HL-60 (cell line): Measurements from ENCODE around the gene RABEPK.

Experiments used
- DNase-seq, 2 experiments: peaks; one replicate each; pipeline ENCODE4 v3.0.0-alpha.2; 2010 to 2020; ENCODE audit warnings: low read depth in 1 of 2, low spot score in 1 of 2
- H3K27ac ChIP-seq: fragments of 250-450 bp; sonication (Bioruptor Pico); replicated peaks from 2 replicates; pipeline ENCODE4 v1.5.1; 2020; ENCODE audit warnings: mild to moderate bottlenecking, moderate library complexity
- H3K27me3 ChIP-seq: fragments of 250-450 bp; sonication (Bioruptor Pico); 2 replicates; pipeline ENCODE4 v1.5.1; 2021; ENCODE audit warnings: mild to moderate bottlenecking, moderate library complexity; ENCODE audit not compliant: insufficient read depth, poor library complexity, severe bottlenecking
- H3K4me3 ChIP-seq: replicated peaks from 2 replicates; pipeline ENCODE4 v1.5.1; 2011; ENCODE audit warnings: mild to moderate bottlenecking, control low read depth, low read length; ENCODE audit not compliant: insufficient read depth
- GABPA ChIP-seq: IDR thresholded peaks from 2 replicates; pipeline ENCODE4 v1.6.1; 2012; ENCODE audit warnings: low read depth
- POLR2AphosphoS5 ChIP-seq: IDR thresholded peaks from 2 replicates; pipeline ENCODE4 v1.6.1; 2012; ENCODE audit warnings: low read depth
- SPI1 ChIP-seq: IDR thresholded peaks from 2 replicates; pipeline ENCODE4 v1.6.1; 2012; ENCODE audit warnings: low read depth, mild to moderate bottlenecking, borderline replicate concordance
- TF ChIP-seq, protein P1 (sequence below): IDR thresholded peaks from 2 replicates; pipeline ENCODE4 v1.6.1; 2012; ENCODE audit warnings: low read depth; ENCODE audit not compliant: insufficient replicate concordance
- TF ChIP-seq, protein P2 (sequence below): IDR thresholded peaks from one replicate; pipeline ENCODE4 v1.5.1; 2011; ENCODE audit warnings: low read length, control low read depth, inconsistent platforms; ENCODE audit not compliant: insufficient read depth

Gene RABEPK

DNA sequence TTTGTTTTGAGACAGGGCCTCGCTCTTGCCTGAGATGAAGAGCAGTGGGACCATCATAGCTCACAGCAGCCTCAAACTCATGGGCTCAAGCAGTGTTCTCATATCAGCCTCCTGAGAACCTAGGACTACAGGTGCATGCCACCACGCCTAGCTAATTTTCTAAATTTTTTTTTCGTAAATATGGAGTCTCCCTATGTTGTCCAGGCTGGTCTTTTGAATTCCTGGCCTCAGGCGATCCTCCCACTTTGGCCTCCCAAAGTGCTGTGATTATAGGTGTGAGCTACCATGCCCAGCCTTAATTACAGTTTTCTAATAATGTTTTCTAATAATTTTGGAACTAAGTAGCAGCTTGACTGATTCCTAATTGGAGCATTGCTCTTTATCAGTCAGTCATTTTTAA is 76.4 kb downstream of the RABEPK start:
- TF ChIP-seq, protein P1, sequence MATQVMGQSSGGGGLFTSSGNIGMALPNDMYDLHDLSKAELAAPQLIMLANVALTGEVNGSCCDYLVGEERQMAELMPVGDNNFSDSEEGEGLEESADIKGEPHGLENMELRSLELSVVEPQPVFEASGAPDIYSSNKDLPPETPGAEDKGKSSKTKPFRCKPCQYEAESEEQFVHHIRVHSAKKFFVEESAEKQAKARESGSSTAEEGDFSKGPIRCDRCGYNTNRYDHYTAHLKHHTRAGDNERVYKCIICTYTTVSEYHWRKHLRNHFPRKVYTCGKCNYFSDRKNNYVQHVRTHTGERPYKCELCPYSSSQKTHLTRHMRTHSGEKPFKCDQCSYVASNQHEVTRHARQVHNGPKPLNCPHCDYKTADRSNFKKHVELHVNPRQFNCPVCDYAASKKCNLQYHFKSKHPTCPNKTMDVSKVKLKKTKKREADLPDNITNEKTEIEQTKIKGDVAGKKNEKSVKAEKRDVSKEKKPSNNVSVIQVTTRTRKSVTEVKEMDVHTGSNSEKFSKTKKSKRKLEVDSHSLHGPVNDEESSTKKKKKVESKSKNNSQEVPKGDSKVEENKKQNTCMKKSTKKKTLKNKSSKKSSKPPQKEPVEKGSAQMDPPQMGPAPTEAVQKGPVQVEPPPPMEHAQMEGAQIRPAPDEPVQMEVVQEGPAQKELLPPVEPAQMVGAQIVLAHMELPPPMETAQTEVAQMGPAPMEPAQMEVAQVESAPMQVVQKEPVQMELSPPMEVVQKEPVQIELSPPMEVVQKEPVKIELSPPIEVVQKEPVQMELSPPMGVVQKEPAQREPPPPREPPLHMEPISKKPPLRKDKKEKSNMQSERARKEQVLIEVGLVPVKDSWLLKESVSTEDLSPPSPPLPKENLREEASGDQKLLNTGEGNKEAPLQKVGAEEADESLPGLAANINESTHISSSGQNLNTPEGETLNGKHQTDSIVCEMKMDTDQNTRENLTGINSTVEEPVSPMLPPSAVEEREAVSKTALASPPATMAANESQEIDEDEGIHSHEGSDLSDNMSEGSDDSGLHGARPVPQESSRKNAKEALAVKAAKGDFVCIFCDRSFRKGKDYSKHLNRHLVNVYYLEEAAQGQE = no peak
- no peak for DNase-seq
- Histone ChIP-seq H3K27me3 (no peaks in the 10 kb centered on the region), H3K4me3 (no peak overlapping the region), H3K27ac (no peak overlapping the region)

DNA sequence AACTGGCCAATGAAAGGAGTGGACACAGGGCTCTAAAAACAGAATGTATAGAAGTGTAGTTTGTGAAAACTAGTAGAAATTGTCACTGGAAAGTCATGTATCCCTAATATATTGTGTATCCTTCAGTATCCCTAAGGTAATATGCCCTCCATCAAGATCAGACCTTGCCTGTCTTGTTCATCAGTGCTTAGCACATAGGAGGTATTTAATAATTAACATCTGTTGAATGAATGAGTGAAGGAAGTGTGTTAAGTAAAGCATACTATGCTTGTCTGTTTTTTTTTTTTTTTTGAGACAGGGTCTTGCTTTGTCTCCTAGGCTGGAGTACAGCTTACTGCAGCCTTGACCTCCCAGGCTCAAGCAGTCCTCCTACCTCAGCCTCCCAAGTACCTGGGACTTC is 77.1 kb downstream of the RABEPK start:
- DNase-seq = no peak
- Histone ChIP-seq H3K27ac (no peak overlapping the region), H3K4me3 (no peak overlapping the region), H3K27me3 (no peaks in the 10 kb centered on the region)
- no peak for TF ChIP-seq POLR2AphosphoS5
- TF ChIP-seq GABPA = no peak
- TF ChIP-seq SPI1 = no peak
- TF ChIP-seq, protein P2, sequence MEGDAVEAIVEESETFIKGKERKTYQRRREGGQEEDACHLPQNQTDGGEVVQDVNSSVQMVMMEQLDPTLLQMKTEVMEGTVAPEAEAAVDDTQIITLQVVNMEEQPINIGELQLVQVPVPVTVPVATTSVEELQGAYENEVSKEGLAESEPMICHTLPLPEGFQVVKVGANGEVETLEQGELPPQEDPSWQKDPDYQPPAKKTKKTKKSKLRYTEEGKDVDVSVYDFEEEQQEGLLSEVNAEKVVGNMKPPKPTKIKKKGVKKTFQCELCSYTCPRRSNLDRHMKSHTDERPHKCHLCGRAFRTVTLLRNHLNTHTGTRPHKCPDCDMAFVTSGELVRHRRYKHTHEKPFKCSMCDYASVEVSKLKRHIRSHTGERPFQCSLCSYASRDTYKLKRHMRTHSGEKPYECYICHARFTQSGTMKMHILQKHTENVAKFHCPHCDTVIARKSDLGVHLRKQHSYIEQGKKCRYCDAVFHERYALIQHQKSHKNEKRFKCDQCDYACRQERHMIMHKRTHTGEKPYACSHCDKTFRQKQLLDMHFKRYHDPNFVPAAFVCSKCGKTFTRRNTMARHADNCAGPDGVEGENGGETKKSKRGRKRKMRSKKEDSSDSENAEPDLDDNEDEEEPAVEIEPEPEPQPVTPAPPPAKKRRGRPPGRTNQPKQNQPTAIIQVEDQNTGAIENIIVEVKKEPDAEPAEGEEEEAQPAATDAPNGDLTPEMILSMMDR = no peak
- TF ChIP-seq, protein P1 = no peak

DNA sequence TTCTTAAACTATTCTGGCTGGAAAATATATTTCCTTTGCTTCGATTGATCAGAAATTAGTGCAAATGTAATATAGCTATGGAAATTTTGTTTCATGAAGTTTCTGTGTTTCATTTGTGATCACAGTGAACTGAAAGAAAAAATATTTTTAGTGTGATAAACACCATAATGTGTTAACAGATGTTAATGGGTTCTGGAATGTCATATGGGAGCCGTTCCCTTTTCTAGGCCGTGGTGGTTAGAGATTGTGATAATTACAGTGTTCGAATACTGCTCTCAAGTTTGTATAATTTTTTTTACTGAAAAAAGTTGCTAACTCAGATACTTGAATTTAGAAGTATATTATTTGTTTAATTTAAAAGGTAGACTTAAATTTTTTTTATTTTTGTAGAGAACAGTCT is 80.6 kb downstream of the RABEPK start:
- TF ChIP-seq, protein P2 = no peak
- TF ChIP-seq SPI1 (no peak), POLR2AphosphoS5 (no peak), GABPA (no peak)
- TF ChIP-seq, protein P1 = no peak
- H3K27me3 ChIP-seq = no peaks in the 10 kb centered on the region
- H3K4me3 ChIP-seq = no peak overlapping the region
- DNase-seq = no peak
- no peak overlapping the region for H3K27ac ChIP-seq
